GM18873 (cell line): ENCODE data around the gene RAB6A.
"Not testable (repeated sequence)": the region's sequence is repeated elsewhere in the genome, so short reads cannot be mapped to it uniquely, and the experiment has no call there.

ENCODE experiments used
- ATAC-seq: cut with Tn5 transposase; IDR thresholded peaks from one replicate; pipeline ENCODE4 v1.9.1; 2021; ENCODE audit warnings: mild to moderate bottlenecking, moderate library complexity, moderate number of reproducible peaks; ENCODE audit not compliant: unreplicated experiment, low FRiP score

Gene RAB6A

GRCh38 chr11:73760679-73761402 is at the start of gene RAB6A:
RAB6A (minus strand) TSS chr11:73761074; CDS start chr11:73760635, 439 bp downstream.
- peak; percentile 89 for ATAC-seq

- ATAC-seq: no peak
These were observed 49.8 kb upstream of the RAB6A start for GRCh38 chr11:73810637-73811036.

GRCh38 chr11:73808052-73808451 is 47.2 kb upstream of the RAB6A start:
- no peak for ATAC-seq

- no peak for ATAC-seq
These were observed 43.8 kb upstream of the RAB6A start for GRCh38 chr11:73804712-73805111.

- ATAC-seq: no peak
These were observed 40.3 kb upstream of the RAB6A start for GRCh38 chr11:73801136-73801535.

GRCh38 chr11:73800276-73800806 is 39.5 kb upstream of the RAB6A start:
- no peak for ATAC-seq

- ATAC-seq: no peak
These were observed 36.6 kb upstream of the RAB6A start for GRCh38 chr11:73797457-73797856.

- no peak for ATAC-seq
These were observed 35.2 kb upstream of the RAB6A start for GRCh38 chr11:73795925-73796632.

- ATAC-seq: no peak
These were observed 31.7 kb upstream of the RAB6A start for GRCh38 chr11:73792584-73792983.

GRCh38 chr11:73789279-73789670 is 28.4 kb upstream of the RAB6A start:
- ATAC-seq: no peak

- ATAC-seq: peak; percentile 77
These were observed 27.0 kb upstream of the RAB6A start, which contains the start of gene MRPL48 for GRCh38 chr11:73787643-73788558. MRPL48 (plus strand) TSS chr11:73787874; CDS start chr11:73787972, 98 bp downstream.

GRCh38 chr11:73787051-73787642 is 26.3 kb upstream of the RAB6A start:
- no peak for ATAC-seq

- not testable (repeated sequence) for ATAC-seq
These were observed 24.6 kb upstream of the RAB6A start for GRCh38 chr11:73785467-73785866.

GRCh38 chr11:73784734-73785133 is 23.9 kb upstream of the RAB6A start:
- no peak for ATAC-seq

- ATAC-seq: no peak
These were observed 23.3 kb upstream of the RAB6A start for GRCh38 chr11:73784080-73784634.

GRCh38 chr11:73783483-73784020 is 22.7 kb upstream of the RAB6A start:
- no peak for ATAC-seq

- no peak for ATAC-seq
These were observed 20.4 kb upstream of the RAB6A start for GRCh38 chr11:73781303-73781702.

- peak; percentile 95 for ATAC-seq
These were observed 18.4 kb upstream of the RAB6A start for GRCh38 chr11:73779084-73779902.

- ATAC-seq: not testable (repeated sequence)
These were observed 9.9 kb upstream of the RAB6A start for GRCh38 chr11:73770811-73771210.
